B cell (primary cell): ENCODE results near the gene MEIS3. TPM values are rescaled to one million over a fixed set of nuclear protein-coding genes. Genes with fewer than 3 reads are reported as not detected.

Experiments used
- ATAC-seq: fragments of 200-7000 bp; cut with Tn5 transposase; one replicate; pipeline ENCODE4 v1.10.0; 2021; ENCODE audit warnings: low read depth, mild to moderate bottlenecking, moderate number of reproducible peaks, moderate library complexity
- CTCF ChIA-PET: fragments of 350-600 bp; sonication (Branson Sonifier 250); formaldehyde crosslinking; loops from one replicate; lab custom pipeline; 2021; ENCODE audit warnings: antibody characterized with exemption, inconsistent platforms; lab: Charles Lee
- POLR2A ChIA-PET: fragments of 350-600 bp; sonication (Branson Sonifier 250); formaldehyde crosslinking; loops from one replicate; lab custom pipeline; 2021; ENCODE audit warnings: antibody characterized with exemption; lab: Charles Lee
- DNase-seq: peaks from one replicate; pipeline ENCODE4 v3.0.0; 2013
- H2AFZ ChIP-seq: 2 replicates; pipeline ENCODE4 v1.6.1; 2012; ENCODE audit warnings: mild to moderate bottlenecking, low read depth, low read length; ENCODE audit not compliant: insufficient read depth, poor library complexity, severe bottlenecking
- H3K27ac ChIP-seq, 2 donors: 1 replicate in 1 of 2; 2 replicates in 1 of 2; pipeline ENCODE4 v1.5.1; 2012 to 2013; ENCODE audit warnings: low read length in 2 of 2, mild to moderate bottlenecking in 2 of 2, moderate library complexity in 1 of 2
- H3K27me3 ChIP-seq, 4 experiments: fragments of 200-600 bp in 1 of 4; sonication (generic) in 1 of 4; replicated peaks in 1 of 4; 1 replicate in 2 of 4; 2 replicates in 2 of 4; pipeline versions ENCODE4 v1.6.1 to v1.7.0; 2013 to 2016; ENCODE audit warnings: low read length in 3 of 4, mild to moderate bottlenecking in 2 of 4, mixed read lengths in 1 of 4, moderate library complexity in 1 of 4; ENCODE audit not compliant: insufficient read depth in 4 of 4, control insufficient read depth in 3 of 4; ENCODE audit errors: control extremely low read depth in 1 of 4
- H3K36me3 ChIP-seq, 2 experiments: replicated peaks in 1 of 2; 1 replicate in 1 of 2; 2 replicates in 1 of 2; pipeline versions ENCODE4 v1.6.1 to v1.7.1; 2013; ENCODE audit warnings: low read length in 1 of 2; ENCODE audit not compliant: insufficient read depth in 2 of 2, control insufficient read depth in 1 of 2; ENCODE audit errors: control extremely low read depth in 1 of 2, extremely low read depth in 1 of 2
- H3K4me1 ChIP-seq, 2 donors: fragments of 200-600 bp in 1 of 2; sonication (generic) in 1 of 2; 1 replicate in 1 of 2; 2 replicates in 1 of 2; pipeline versions ENCODE4 v1.5.1 to v1.6.1; 2013 to 2017; ENCODE audit warnings: low read length in 2 of 2; ENCODE audit not compliant: control insufficient read depth in 2 of 2, insufficient read depth in 2 of 2
- H3K4me2 ChIP-seq: replicated peaks from 2 replicates; pipeline ENCODE3; 2012; ENCODE audit warnings: mild to moderate bottlenecking, low read depth, low read length; ENCODE audit not compliant: poor library complexity, severe bottlenecking
- H3K4me3 ChIP-seq, 5 experiments: fragments of 200-600 bp in 1 of 5; sonication (generic) in 1 of 5; 1 replicate in 3 of 5; 2 replicates in 2 of 5; pipeline versions ENCODE4 v1.5.1 to v1.7.0; 2011 to 2016; ENCODE audit warnings: low read length in 4 of 5, mild to moderate bottlenecking in 4 of 5, low read depth in 2 of 5, control low read depth in 1 of 5, moderate library complexity in 1 of 5; ENCODE audit not compliant: insufficient read depth in 1 of 5; ENCODE audit errors: control extremely low read depth in 1 of 5, extremely low read depth in 1 of 5
- H3K79me2 ChIP-seq: fragments of 200-600 bp; sonication (generic); one replicate; pipeline ENCODE4 v1.6.0; 2016; ENCODE audit warnings: low read length; ENCODE audit not compliant: control insufficient read depth, insufficient read depth
- H3K9ac ChIP-seq: fragments of 200-600 bp; sonication (generic); 2 replicates; pipeline ENCODE4 v1.6.1; 2017; ENCODE audit warnings: mild to moderate bottlenecking, low read length, moderate library complexity
- H3K9me3 ChIP-seq, 3 donors: one replicate each; pipeline versions ENCODE4 v1.6.1 to v1.7.1; 2013; ENCODE audit warnings: low read length in 2 of 3; ENCODE audit not compliant: control insufficient read depth in 2 of 3, insufficient read depth in 1 of 3; ENCODE audit errors: control extremely low read depth in 1 of 3
- H4K20me1 ChIP-seq: 2 replicates; pipeline ENCODE4 v1.6.0; 2012; ENCODE audit warnings: mild to moderate bottlenecking, low read length; ENCODE audit not compliant: insufficient read depth, control insufficient read depth, poor library complexity, severe bottlenecking
- H3K27ac Mint-ChIP-seq: one replicate; pipeline ENCODE4 v1.8.0; 2021; ENCODE audit warnings: mixed read lengths
- H3K27me3 Mint-ChIP-seq: one replicate; pipeline ENCODE4 v1.8.0; 2021; ENCODE audit warnings: mixed read lengths
- H3K4me1 Mint-ChIP-seq: one replicate; pipeline ENCODE4 v1.8.0; 2021; ENCODE audit warnings: mixed read lengths
- H3K4me3 Mint-ChIP-seq: one replicate; pipeline ENCODE4 v1.8.0; 2021; ENCODE audit warnings: mixed read lengths
- H3K9me3 Mint-ChIP-seq: one replicate; pipeline ENCODE4 v1.8.0; 2022; ENCODE audit warnings: mixed read lengths; ENCODE audit not compliant: insufficient read depth
- CTCF ChIP-seq: fragments of 200-600 bp; IDR thresholded peaks from one replicate; pipeline ENCODE4 v1.8.0; 2022; ENCODE audit warnings: antibody characterized with exemption, mild to moderate bottlenecking
- WGBS: methylation state at CpG from one replicate; pipeline ENCODE4 v1.1.5; 2013; ENCODE audit warnings: missing lambda C conversion rate; ENCODE audit not compliant: insufficient coverage; 5-methylcytosine and 5-hydroxymethylcytosine counted together
- intact Hi-C: fragments of 100-400 bp; cut with micrococcal nuclease; formaldehyde crosslinking; loops from one replicate; pipeline ENCODE4 v1.10.0; 2022
- polyA plus RNA-seq: library from polyadenylated mRNA; depleted of rRNA; stranded (reverse); fragments of >200 nt; gene quantifications from 2 replicates; pipeline ENCODE4 v1.2.3, GENCODE V29; 2012
- total RNA-seq, 2 donors: library from RNA; stranded (reverse); fragments of 120-200 nt in 1 of 2; gene quantifications; 1 replicate in 1 of 2; 2 replicates in 1 of 2; pipeline versions ENCODE4 v1.2.3 to v1.2.4, GENCODE V29; 2013 to 2022

MEIS3 gene
- total and polyA plus RNA-seq, 2 donors (not counting 1 experiment from before 2014, with no cell fraction given): not detected

- intact Hi-C loops: no loop called here
These were observed 55.4 kb downstream of the MEIS3 start for GRCh38 chr19:47363758-47364531.

More at GRCh38 chr19:47363758-47364531, 55.4 kb downstream of the MEIS3 start:
- no peaks in the 10 kb centered on the region for H3K27me3 ChIP-seq
- H2AFZ ChIP-seq: no peak overlapping the region
- ChIA-PET POLR2A (no interaction called here), CTCF (no interaction called here)
- Mint-ChIP-seq H3K27ac (no peak overlapping the region), H3K4me3 (no peak overlapping the region), H3K4me1 (no peaks in the 10 kb centered on the region), H3K27me3 (no peaks in the 10 kb centered on the region), H3K9me3 (no peaks in the 10 kb centered on the region)
- no peak overlapping the region for H3K4me3 ChIP-seq
- no peaks in the 10 kb centered on the region for H3K9me3 ChIP-seq
- no peaks in the 10 kb centered on the region for H3K4me1 ChIP-seq
- peaks cover 12% of the 10 kb centered on the region for H4K20me1 ChIP-seq
- H3K79me2 ChIP-seq: peaks cover 5% of the 10 kb centered on the region
- no peak for TF ChIP-seq CTCF
- DNase-seq (no peak), ATAC-seq (no peak)
- H3K9ac ChIP-seq: no peak overlapping the region
- H3K4me2 ChIP-seq: no peak overlapping the region
- no peak overlapping the region for H3K27ac ChIP-seq
- peaks cover 10 to 55% of the 10 kb centered on the region in 2 experiments for H3K36me3 ChIP-seq
- 99% methylated on average over 8 of the region's 13 CpGs for WGBS
